GM12878 (cell line): ENCODE measurements around the gene STAT4. TPM values are rescaled to one million over a fixed set of nuclear protein-coding genes. Genes with fewer than 3 reads are reported as not detected.

ENCODE experiments used
- ATAC-seq: fragments of 200-7000 bp; cut with Tn5 transposase; 3 replicates; pipeline ENCODE4 v1.9.1; 2020; ENCODE audit warnings: mild to moderate bottlenecking, moderate library complexity
- BruUV-seq: library from RNA; stranded (reverse); fragments of 400-500 nt; replicated peaks from 2 replicates; lab custom pipeline; 2021; lab: Mats Ljungman, UMichigan
- CTCF ChIA-PET: fragments of 300-600 bp; sonication (Branson Sonifier 250); formaldehyde crosslinking; extraction: SDS; loops from one replicate; lab custom pipeline; 2021; ENCODE audit warnings: inconsistent platforms; lab: Yijun Ruan, JAX
- POLR2A ChIA-PET: fragments of 350-600 bp; formaldehyde crosslinking; extraction: SDS; loops from one replicate; lab custom pipeline; 2021; ENCODE audit warnings: inconsistent platforms; lab: Charles Lee
- RAD21 ChIA-PET: fragments of 300-600 bp; sonication (Branson Sonifier 250); formaldehyde crosslinking; loops from one replicate; lab custom pipeline; 2023; ENCODE audit warnings: antibody characterized with exemption; ENCODE audit not compliant: unreplicated experiment; lab: Charles Lee
- SMC1A ChIA-PET: fragments of 300-600 bp; sonication (Branson Sonifier 250); formaldehyde crosslinking; loops from one replicate; lab custom pipeline; 2023; ENCODE audit not compliant: unreplicated experiment, uncharacterized antibody; lab: Charles Lee
- DNase-seq: peaks from one replicate; pipeline ENCODE4 v3.0.0-alpha.2; 2011; ENCODE audit warnings: low read depth, low spot score
- FAIRE-seq: peaks from 3 replicates; lab custom pipeline; 2011; peaks lifted over from hg19 to GRCh38; lab: Jason Lieb, UNC
- H2AFZ ChIP-seq: 2 replicates; pipeline ENCODE4 v1.6.0; 2011; ENCODE audit warnings: low read depth, low read length, control low read depth; ENCODE audit not compliant: control insufficient read depth
- H3K27ac ChIP-seq: 2 replicates; pipeline ENCODE4 v1.5.1; 2011; ENCODE audit warnings: control low read depth; ENCODE audit not compliant: control insufficient read depth, insufficient read depth
- H3K27me3 ChIP-seq, 2 experiments: replicated peaks in 1 of 2; 2 replicates each; pipeline versions ENCODE4 v1.6.0 to v1.6.1; 2011; ENCODE audit warnings: low read length in 1 of 2; ENCODE audit not compliant: control insufficient read depth in 2 of 2, insufficient read depth in 2 of 2
- H3K36me3 ChIP-seq, 2 experiments: 2 replicates each; pipeline ENCODE4 v1.5.1; 2011; ENCODE audit warnings: low read length in 1 of 2; ENCODE audit not compliant: control insufficient read depth in 2 of 2, insufficient read depth in 2 of 2
- H3K4me1 ChIP-seq: 2 replicates; pipeline ENCODE4 v1.6.1; 2011; ENCODE audit warnings: mild to moderate bottlenecking, low read length, moderate library complexity, mixed read lengths; ENCODE audit not compliant: control insufficient read depth, insufficient read depth
- H3K4me2 ChIP-seq: 2 replicates; pipeline ENCODE4 v1.6.0; 2011; ENCODE audit warnings: control low read depth; ENCODE audit not compliant: control insufficient read depth, insufficient read depth
- H3K4me3 ChIP-seq: fragments of 200-600 bp; sonication (generic); 2 replicates; pipeline ENCODE4 v1.5.1; 2016
- H3K79me2 ChIP-seq: 2 replicates; pipeline ENCODE4 v1.6.0; 2011; ENCODE audit warnings: low read length; ENCODE audit not compliant: control insufficient read depth, insufficient read depth
- H3K9ac ChIP-seq: 2 replicates; pipeline ENCODE4 v1.8.0; 2011; ENCODE audit warnings: low read length, control low read depth, mixed read lengths; ENCODE audit not compliant: control insufficient read depth, insufficient read depth
- H3K9me3 ChIP-seq: replicated peaks from 3 replicates; pipeline ENCODE4 v1.5.1; 2011; ENCODE audit warnings: mild to moderate bottlenecking, low read length; ENCODE audit not compliant: control insufficient read depth, insufficient read depth
- H4K20me1 ChIP-seq: 2 replicates; pipeline ENCODE4 v1.6.0; 2011; ENCODE audit not compliant: control insufficient read depth, insufficient read depth
- ELK1 ChIP-seq: IDR thresholded peaks from 2 replicates; pipeline ENCODE4 v1.6.1; 2012; ENCODE audit warnings: low read depth, low read length, improper control_type of control experiment
- IRF4 ChIP-seq: IDR thresholded peaks from 2 replicates; pipeline ENCODE4 v1.6.1; 2011; ENCODE audit warnings: low read depth, low read length
- MEF2A ChIP-seq: IDR thresholded peaks from 2 replicates; pipeline ENCODE4 v1.6.1; 2011; ENCODE audit warnings: low read depth, mild to moderate bottlenecking, low read length, moderate library complexity; ENCODE audit not compliant: insufficient read depth
- MEF2B ChIP-seq: fragments of 450-650 bp; IDR thresholded peaks from 2 replicates; pipeline ENCODE4 v1.6.1; 2018; ENCODE audit warnings: mild to moderate bottlenecking, moderate library complexity; ENCODE audit not compliant: partially characterized antibody, poor library complexity, severe bottlenecking
- MXI1 ChIP-seq: fragments of 150-350 bp; IDR thresholded peaks from 2 replicates; pipeline ENCODE4 v1.6.1; 2011; ENCODE audit warnings: low read depth, mild to moderate bottlenecking, inconsistent platforms, low read length, improper control_type of control experiment
- RELA ChIP-seq: fragments of 450-650 bp; IDR thresholded peaks from 2 replicates; pipeline ENCODE4 v1.8.0; 2014; ENCODE audit warnings: borderline replicate concordance; ENCODE audit not compliant: partially characterized antibody
- SIN3A ChIP-seq: IDR thresholded peaks from 2 replicates; pipeline ENCODE4 v1.6.1; 2012; ENCODE audit warnings: low read depth, low read length, improper control_type of control experiment
- SMAD5 ChIP-seq: IDR thresholded peaks from 2 replicates; pipeline ENCODE4 v1.6.1; 2016; ENCODE audit warnings: antibody characterized with exemption, low read depth
- SMARCA5 ChIP-seq: fragments of 450-650 bp; IDR thresholded peaks from 2 replicates; pipeline ENCODE4 v1.6.1; 2017; ENCODE audit warnings: mild to moderate bottlenecking
- SMC3 ChIP-seq: IDR thresholded peaks from 2 replicates; pipeline ENCODE4 v1.6.1; 2011; ENCODE audit warnings: low read length, improper control_type of control experiment, borderline replicate concordance
- SP1 ChIP-seq: IDR thresholded peaks from one replicate; pipeline ENCODE4 v1.6.1; 2011; ENCODE audit warnings: low read depth, low read length
- STAT1 ChIP-seq: fragments of 450-650 bp; conservative IDR thresholded peaks from 2 replicates; pipeline ENCODE4 v1.6.1; 2014; ENCODE audit warnings: antibody characterized with exemption, mild to moderate bottlenecking
- STAT3 ChIP-seq: IDR thresholded peaks from 2 replicates; pipeline ENCODE4 v1.6.1; 2011; ENCODE audit warnings: low read depth, low read length, improper control_type of control experiment
- WRNIP1 ChIP-seq: IDR thresholded peaks from 2 replicates; pipeline ENCODE4 v1.6.1; 2011; ENCODE audit warnings: low read depth, low read length, improper control_type of control experiment, borderline replicate concordance
- ZBED1 ChIP-seq: IDR thresholded peaks from 2 replicates; pipeline ENCODE4 v1.6.1; 2016; ENCODE audit warnings: borderline replicate concordance
- ZNF207 ChIP-seq: fragments of 450-650 bp; IDR thresholded peaks from 2 replicates; pipeline ENCODE4 v1.6.1; 2014; ENCODE audit warnings: antibody characterized with exemption, mild to moderate bottlenecking, borderline replicate concordance
- ZNF217 ChIP-seq: fragments of 450-650 bp; IDR thresholded peaks from 2 replicates; pipeline ENCODE4 v1.6.1; 2017; ENCODE audit warnings: antibody characterized with exemption, mild to moderate bottlenecking
- WGBS: methylation state at CpG from one replicate; pipeline ENCODE4 v1.1.6; 2016; ENCODE audit warnings: low lambda C conversion rate; ENCODE audit not compliant: insufficient replicate concordance, insufficient coverage; ENCODE audit errors: missing lambda C conversion rate; 5-methylcytosine and 5-hydroxymethylcytosine counted together
- in situ Hi-C: fragments of 300-500 bp; cut with MboI; formaldehyde crosslinking; loops from 9 replicates; pipeline ENCODE4 v1.14.3; 2018; ENCODE audit warnings: mixed read lengths
- intact Hi-C: fragments of 100-400 bp; cut with micrococcal nuclease; formaldehyde crosslinking; loops from one replicate; pipeline ENCODE4 v1.14.2; 2022; ENCODE audit not compliant: unreplicated experiment
- polyA plus RNA-seq, 11 experiments: library from polyadenylated mRNA; depleted of rRNA in 4 of 11; unstranded in 6 of 11; stranded (reverse) in 5 of 11; fragments of >200 nt; fragmentation: Nextera tagmentation in 4 of 11; fragmentation: Illumina TruSeq in 1 of 11; extraction: Ambion mirVana in 4 of 11; extraction: Trizol in 1 of 11; gene quantifications; 1 replicate in 1 of 11; 2 replicates in 10 of 11; pipeline versions ENCODE4 v1.2.1 to v1.2.3, GENCODE V29; 2011 to 2016; ENCODE audit warnings: inconsistent platforms in 2 of 11, missing spikeins in 2 of 11, low read depth in 1 of 11
- total RNA-seq, 4 experiments: library from RNA; depleted of rRNA in 3 of 4; stranded (reverse); fragments of >200 nt in 3 of 4; fragmentation: Illumina TruSeq in 1 of 4; extraction: Trizol in 1 of 4; gene quantifications; 2 replicates each; pipeline versions ENCODE4 v1.2.1 to v1.2.3, GENCODE V29; 2013 to 2021
- TF ChIP-seq, protein P1 (sequence below): IDR thresholded peaks from 2 replicates; pipeline ENCODE4 v1.6.1; 2011; ENCODE audit warnings: low read depth, mild to moderate bottlenecking, low read length, moderate library complexity, borderline replicate concordance; ENCODE audit errors: extremely low read depth
- TF ChIP-seq, protein P2 (sequence below): fragments of 450-650 bp; IDR thresholded peaks from 2 replicates; pipeline ENCODE4 v1.6.1; 2016; ENCODE audit warnings: mild to moderate bottlenecking

Gene STAT4
- total and polyA plus RNA-seq, 10 of the 15 experiments (the other 5 are each of a cell fraction or from before 2014, with no cell fraction given) = 3.1 to 9.3 (median 7.1) TPM

DNA sequence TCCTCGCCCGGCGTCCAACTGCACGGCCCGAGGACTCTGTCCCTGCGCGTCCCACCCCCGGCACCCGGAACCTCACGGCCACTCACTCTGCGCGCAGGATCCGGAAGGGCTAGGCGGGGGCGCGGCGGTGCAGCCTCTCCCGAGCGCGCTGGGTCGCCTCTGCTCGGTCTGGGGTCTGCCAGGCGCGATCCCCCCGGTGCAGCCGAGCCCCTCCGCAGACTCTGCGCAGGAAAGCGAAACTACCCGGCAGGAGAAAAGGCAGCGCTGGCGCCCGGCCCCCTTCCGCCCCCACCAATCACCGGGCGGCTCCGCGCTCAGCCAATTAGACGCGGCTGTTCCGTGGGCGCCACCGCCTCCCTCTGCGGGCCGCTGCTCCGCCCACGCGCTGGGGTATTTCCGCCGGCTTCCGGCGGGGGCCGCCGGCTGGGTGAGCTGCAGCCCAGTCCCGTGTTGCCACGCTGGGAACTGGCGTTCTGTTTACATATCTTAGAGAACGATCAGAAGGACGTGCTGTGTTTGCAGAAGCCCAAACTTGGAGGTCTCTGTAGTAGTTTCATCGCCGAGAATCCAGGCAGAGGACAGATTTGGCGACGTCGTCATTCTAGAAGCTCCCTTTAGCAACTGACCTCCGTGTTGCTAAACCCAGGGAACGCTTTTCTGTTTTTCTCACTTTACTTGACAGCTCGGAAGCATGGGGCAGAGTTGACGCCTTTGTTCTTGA is 136.7 kb downstream of the STAT4 start, which contains the start of gene STAT1 (continued):
- TF ChIP-seq ELK1 (peak; percentile 97), MEF2A (peak; percentile 81), SMAD5 (peak; percentile 94), WRNIP1 (no peak), STAT1 (peak; percentile 100), SMARCA5 (peak; percentile 46; the same call in 1 of the 2 replicates)

GRCh38 chr2:191013682-191013931 is 137.2 kb downstream of the STAT4 start:
- Histone ChIP-seq H4K20me1 (peaks cover 6% of the 10 kb centered on the region), H3K36me3 (peaks cover 0 to 26% of the 10 kb centered on the region in 2 experiments; a peak in 3 of 4 replicates), H3K27ac (peak overlapping the region; percentile 97), H3K4me2 (peak overlapping the region; percentile 11; the same call in 1 of the 2 replicates), H3K27me3 (no peaks in the 10 kb centered on the region), H3K79me2 (peaks cover 61% of the 10 kb centered on the region), H3K9ac (peak overlapping the region; percentile 95), H3K9me3 (no peaks in the 10 kb centered on the region; the same call in 2 of the 3 replicates), H3K4me1 (peaks cover 22% of the 10 kb centered on the region), H2AFZ (no peak overlapping the region), H3K4me3 (peak overlapping the region; percentile 92)
- 2% methylated on average over 14 of the region's 14 CpGs for WGBS
- CTCF ChIA-PET = interaction anchor here (1.9 kb wide), 1 partner anchor 16 kb away, joined by 13 read pairs; no protein-coding TSS in a partner anchor
- SMC1A ChIA-PET = interaction anchor here (0.9 to 3.4 kb wide), 9 partner anchors 9 to 124 kb away, joined by 3 to 17 read pairs (median 5); no protein-coding TSS in a partner anchor
- FAIRE-seq (no peak), ATAC-seq (no peak), DNase-seq (no peak)
- in situ Hi-C loops = no loop called here
- POLR2A ChIA-PET = interaction anchor here (1.0 to 5.7 kb wide), 6 partner anchors 8 to 131 kb away, joined by 3 to 75 read pairs (median 10); no protein-coding TSS in a partner anchor
- BruUV-seq = no TSS peak
- RAD21 ChIA-PET = interaction anchor here (3.1 kb wide), 1 partner anchor 9 kb away, joined by 12 read pairs; no protein-coding TSS in a partner anchor
- intact Hi-C loops = loop anchor here (5.0 kb wide), 1 partner anchor 131 kb away; the partner anchor contains the start of gene GLS
- no peak for TF ChIP-seq SIN3A
- TF ChIP-seq IRF4 = 0 out of 2 replicates have a peak, but pooled peaks have one; percentile 32
- no peak for TF ChIP-seq RELA
- TF ChIP-seq ZBED1 = no peak
- no peak for TF ChIP-seq SMC3
- TF ChIP-seq, protein P1, sequence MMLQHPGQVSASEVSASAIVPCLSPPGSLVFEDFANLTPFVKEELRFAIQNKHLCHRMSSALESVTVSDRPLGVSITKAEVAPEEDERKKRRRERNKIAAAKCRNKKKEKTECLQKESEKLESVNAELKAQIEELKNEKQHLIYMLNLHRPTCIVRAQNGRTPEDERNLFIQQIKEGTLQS = no peak
- TF ChIP-seq MXI1 = no peak
- TF ChIP-seq ZNF217 = no peak
- no peak for TF ChIP-seq ELK1
- no peak for TF ChIP-seq ZNF207
- TF ChIP-seq MEF2B = no peak
- no peak for TF ChIP-seq STAT3
- no peak for TF ChIP-seq SP1
- TF ChIP-seq, protein P2, sequence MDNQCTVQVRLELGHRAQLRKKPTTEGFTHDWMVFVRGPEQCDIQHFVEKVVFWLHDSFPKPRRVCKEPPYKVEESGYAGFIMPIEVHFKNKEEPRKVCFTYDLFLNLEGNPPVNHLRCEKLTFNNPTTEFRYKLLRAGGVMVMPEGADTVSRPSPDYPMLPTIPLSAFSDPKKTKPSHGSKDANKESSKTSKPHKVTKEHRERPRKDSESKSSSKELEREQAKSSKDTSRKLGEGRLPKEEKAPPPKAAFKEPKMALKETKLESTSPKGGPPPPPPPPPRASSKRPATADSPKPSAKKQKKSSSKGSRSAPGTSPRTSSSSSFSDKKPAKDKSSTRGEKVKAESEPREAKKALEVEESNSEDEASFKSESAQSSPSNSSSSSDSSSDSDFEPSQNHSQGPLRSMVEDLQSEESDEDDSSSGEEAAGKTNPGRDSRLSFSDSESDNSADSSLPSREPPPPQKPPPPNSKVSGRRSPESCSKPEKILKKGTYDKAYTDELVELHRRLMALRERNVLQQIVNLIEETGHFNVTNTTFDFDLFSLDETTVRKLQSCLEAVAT = peak; percentile 93
